MM.1S (cell line): ENCODE data around the gene TSHR.

Source experiments
- EZH2 ChIP-seq: fragments of 300-600 bp; sonication (generic); optimal IDR thresholded peaks from 2 replicates; pipeline ENCODE3; 2017; ENCODE audit warnings: low read depth, mild to moderate bottlenecking, antibody characterized with exemption, low read length, mixed read lengths
- EZH2phosphoT487 ChIP-seq: fragments of 300-600 bp; sonication (generic); IDR thresholded peaks from 2 replicates; pipeline ENCODE4 v1.6.1; 2018; ENCODE audit warnings: antibody characterized with exemption, low read length
- TF ChIP-seq, protein P1 (sequence below): fragments of 300-600 bp; sonication (generic); IDR thresholded peaks from 2 replicates; pipeline ENCODE4 v1.5.1; 2016; ENCODE audit warnings: antibody characterized with exemption, low read length, mixed read lengths

DNA sequence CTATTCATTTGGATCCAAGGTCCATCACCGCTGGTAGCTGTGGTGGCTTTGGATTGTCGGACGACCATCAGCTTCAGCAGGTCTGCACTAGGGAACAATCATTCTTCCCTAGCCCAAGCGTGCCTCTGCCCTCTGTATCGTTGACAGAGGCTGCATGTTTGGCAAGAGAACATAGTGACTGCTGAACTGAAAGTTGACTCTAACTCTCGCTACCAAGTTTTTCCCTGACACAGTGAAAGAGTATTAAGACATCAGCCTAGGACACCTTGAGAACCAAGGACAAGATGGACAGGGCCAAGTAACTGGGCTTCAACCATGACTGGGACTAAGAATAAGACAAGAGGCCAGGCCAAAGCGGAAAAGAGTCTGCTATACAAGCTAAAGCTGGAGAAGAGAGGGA lies 26.3 kb downstream of the TSHR start:
- TF ChIP-seq, protein P1, sequence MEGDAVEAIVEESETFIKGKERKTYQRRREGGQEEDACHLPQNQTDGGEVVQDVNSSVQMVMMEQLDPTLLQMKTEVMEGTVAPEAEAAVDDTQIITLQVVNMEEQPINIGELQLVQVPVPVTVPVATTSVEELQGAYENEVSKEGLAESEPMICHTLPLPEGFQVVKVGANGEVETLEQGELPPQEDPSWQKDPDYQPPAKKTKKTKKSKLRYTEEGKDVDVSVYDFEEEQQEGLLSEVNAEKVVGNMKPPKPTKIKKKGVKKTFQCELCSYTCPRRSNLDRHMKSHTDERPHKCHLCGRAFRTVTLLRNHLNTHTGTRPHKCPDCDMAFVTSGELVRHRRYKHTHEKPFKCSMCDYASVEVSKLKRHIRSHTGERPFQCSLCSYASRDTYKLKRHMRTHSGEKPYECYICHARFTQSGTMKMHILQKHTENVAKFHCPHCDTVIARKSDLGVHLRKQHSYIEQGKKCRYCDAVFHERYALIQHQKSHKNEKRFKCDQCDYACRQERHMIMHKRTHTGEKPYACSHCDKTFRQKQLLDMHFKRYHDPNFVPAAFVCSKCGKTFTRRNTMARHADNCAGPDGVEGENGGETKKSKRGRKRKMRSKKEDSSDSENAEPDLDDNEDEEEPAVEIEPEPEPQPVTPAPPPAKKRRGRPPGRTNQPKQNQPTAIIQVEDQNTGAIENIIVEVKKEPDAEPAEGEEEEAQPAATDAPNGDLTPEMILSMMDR = no peak
- TF ChIP-seq EZH2 (no peak), EZH2phosphoT487 (no peak)
